ENCODE measurements around the gene ADAMTS7.
"Not testable (repeated sequence)": the region's sequence is repeated elsewhere in the genome, so short reads cannot be mapped to it uniquely, and the experiment has no call there.

Gene ADAMTS7

GRCh38 chr15:78727561-78727960, 83.7 kb downstream of the ADAMTS7 start:
- in situ Hi-C loops (cut with HindIII; ENCODE audit: low sequenced_read_pairs), result no loop called here

- in situ Hi-C loops (cut with HindIII; ENCODE audit: low sequenced_read_pairs), result no loop called here
These were observed 84.3 kb downstream of the ADAMTS7 start for GRCh38 chr15:78726870-78727551.

GRCh38 chr15:78719819-78720450, 91.3 kb downstream of the ADAMTS7 start:
- in situ Hi-C loops (cut with HindIII; ENCODE audit: low sequenced_read_pairs), result not testable (repeated sequence)

- in situ Hi-C loops (cut with HindIII; ENCODE audit: low sequenced_read_pairs), result no loop called here
These were observed 92.4 kb downstream of the ADAMTS7 start for GRCh38 chr15:78718837-78719236.

- in situ Hi-C loops (cut with HindIII; ENCODE audit: low sequenced_read_pairs), result no loop called here
These were observed 93.2 kb downstream of the ADAMTS7 start for GRCh38 chr15:78717956-78718656.

- in situ Hi-C loops (cut with HindIII; ENCODE audit: low sequenced_read_pairs), result no loop called here
These were observed 94.6 kb downstream of the ADAMTS7 start for GRCh38 chr15:78716651-78717050.

- in situ Hi-C loops (cut with HindIII; ENCODE audit: low sequenced_read_pairs), result no loop called here
These were observed 95.3 kb downstream of the ADAMTS7 start for GRCh38 chr15:78715930-78716329.

GRCh38 chr15:78715434-78715833, 95.8 kb downstream of the ADAMTS7 start:
- in situ Hi-C loops (cut with HindIII; ENCODE audit: low sequenced_read_pairs), result no loop called here

GRCh38 chr15:78714890-78715289, 96.4 kb downstream of the ADAMTS7 start:
- in situ Hi-C loops (cut with HindIII; ENCODE audit: low sequenced_read_pairs), result no loop called here

- in situ Hi-C loops (cut with HindIII; ENCODE audit: low sequenced_read_pairs), result no loop called here
These were observed 98.3 kb downstream of the ADAMTS7 start for GRCh38 chr15:78712797-78713515.

GRCh38 chr15:78711638-78712037, 99.6 kb downstream of the ADAMTS7 start:
- in situ Hi-C loops (cut with HindIII; ENCODE audit: low sequenced_read_pairs), result no loop called here

- in situ Hi-C loops (cut with HindIII; ENCODE audit: low sequenced_read_pairs), result loop anchor here (5.0 kb wide), 1 partner anchor 72 kb away; no protein-coding TSS in a partner anchor
These were observed 101.9 kb downstream of the ADAMTS7 start for GRCh38 chr15:78709263-78709882.
